ENCODE measurements around the gene KIRREL3. TPM values are rescaled to one million over a fixed set of nuclear protein-coding genes. Genes with fewer than 3 reads are reported as not detected.

The KIRREL3 gene
- polyA plus RNA-seq, 1 donor (not counting 4 experiments of a cell fraction or from before 2014, with no cell fraction given): 0.04 TPM

GRCh38 chr11:126797457-126798169, 203.0 kb downstream of the KIRREL3 start:
- H3K4me3 ChIP-seq (ENCODE audit: control insufficient read depth in 2 of 3, extremely low read depth in 1 of 3, insufficient read depth in 2 of 3, low read depth in 1 of 3, low read length in 3 of 3): no peak overlapping the region
- FAIRE-seq (no peak), DNase-seq (ENCODE audit: low read depth, low spot score) (no peak)
- H3K27me3 ChIP-seq (ENCODE audit: control insufficient read depth, extremely low read depth, insufficient read depth, low read length): no peaks in the 10 kb centered on the region
- no peaks in the 10 kb centered on the region for H3K4me1 ChIP-seq (ENCODE audit: control insufficient read depth, extremely low read depth, insufficient read depth, low read length)
- no peak overlapping the region for H3K4me2 ChIP-seq (ENCODE audit: control insufficient read depth, extremely low read depth, insufficient read depth, low read depth, low read length)
- H2AFZ ChIP-seq (ENCODE audit: control insufficient read depth, low read length): no peak overlapping the region
- TF ChIP-seq CTCF (optimal IDR thresholded peaks at IDR 0.05 in 1 of 3, IDR thresholded peaks at IDR 0.05 in 1 of 3, conservative IDR thresholded peaks at IDR 0.05 in 1 of 3; ENCODE audit: extremely low read depth in 1 of 3, insufficient read depth in 2 of 3, low read length in 3 of 3): no peak
- no peak for TF ChIP-seq EZH2 (IDR thresholded peaks at IDR 0.05; ENCODE audit: low read length)
- no peaks in the 10 kb centered on the region for H4K20me1 ChIP-seq (ENCODE audit: control insufficient read depth, extremely low read depth, insufficient read depth, low read length)
- no peak overlapping the region for H3K9ac ChIP-seq (ENCODE audit: control insufficient read depth, extremely low read depth, insufficient read depth, low read length)
- H3K36me3 ChIP-seq (ENCODE audit: control insufficient read depth in 2 of 2, extremely low read depth in 1 of 2, insufficient read depth in 2 of 2, low read length in 2 of 2): no peaks in the 10 kb centered on the region
- dilution Hi-C loops (cut with MboI; ENCODE audit: extremely low pct_ligation_motif_present, low sequenced_read_pairs): no loop called here
- H3K9me3 ChIP-seq (ENCODE audit: control insufficient read depth, low read depth, low read length): peaks cover 5% of the 10 kb centered on the region
- H3K79me2 ChIP-seq (ENCODE audit: control insufficient read depth, insufficient read depth, low read length): no peaks in the 10 kb centered on the region
- no peaks in the 10 kb centered on the region for H3K9me1 ChIP-seq (ENCODE audit: control insufficient read depth, extremely low read depth, insufficient read depth, low read length)
- no peak overlapping the region for H3K27ac ChIP-seq (ENCODE audit: control insufficient read depth, insufficient read depth, low read length)

- Histone ChIP-seq H3K27ac (ENCODE audit: control insufficient read depth, insufficient read depth, low read length) (no peak overlapping the region), H3K27me3 (ENCODE audit: control insufficient read depth, extremely low read depth, insufficient read depth, low read length) (no peaks in the 10 kb centered on the region), H3K36me3 (ENCODE audit: control insufficient read depth in 2 of 2, extremely low read depth in 1 of 2, insufficient read depth in 2 of 2, low read length in 2 of 2) (no peaks in the 10 kb centered on the region), H2AFZ (ENCODE audit: control insufficient read depth, low read length) (no peak overlapping the region), H3K4me1 (ENCODE audit: control insufficient read depth, extremely low read depth, insufficient read depth, low read length) (no peaks in the 10 kb centered on the region), H3K4me3 (ENCODE audit: control insufficient read depth in 2 of 3, extremely low read depth in 1 of 3, insufficient read depth in 2 of 3, low read depth in 1 of 3, low read length in 3 of 3) (no peak overlapping the region), H3K79me2 (ENCODE audit: control insufficient read depth, insufficient read depth, low read length) (no peaks in the 10 kb centered on the region), H4K20me1 (ENCODE audit: control insufficient read depth, extremely low read depth, insufficient read depth, low read length) (no peaks in the 10 kb centered on the region), H3K9ac (ENCODE audit: control insufficient read depth, extremely low read depth, insufficient read depth, low read length) (no peak overlapping the region), H3K9me3 (ENCODE audit: control insufficient read depth, low read depth, low read length) (no peaks in the 10 kb centered on the region), H3K4me2 (ENCODE audit: control insufficient read depth, extremely low read depth, insufficient read depth, low read depth, low read length) (no peak overlapping the region), H3K9me1 (ENCODE audit: control insufficient read depth, extremely low read depth, insufficient read depth, low read length) (no peaks in the 10 kb centered on the region)
- DNase-seq (ENCODE audit: low read depth, low spot score) (no peak), FAIRE-seq (no peak)
- TF ChIP-seq EZH2 (IDR thresholded peaks at IDR 0.05; ENCODE audit: low read length): no peak
- no peak for TF ChIP-seq CTCF (optimal IDR thresholded peaks at IDR 0.05 in 1 of 3, IDR thresholded peaks at IDR 0.05 in 1 of 3, conservative IDR thresholded peaks at IDR 0.05 in 1 of 3; ENCODE audit: extremely low read depth in 1 of 3, insufficient read depth in 2 of 3, low read length in 3 of 3)
- dilution Hi-C loops (cut with MboI; ENCODE audit: extremely low pct_ligation_motif_present, low sequenced_read_pairs): no loop called here
Measured at GRCh38 chr11:126793596-126793995, 207.0 kb downstream of the KIRREL3 start.
